Measurements from ENCODE around the gene STX16. TPM values are rescaled to one million over a fixed set of nuclear protein-coding genes. Genes with fewer than 3 reads are reported as not detected.

STX16 gene
- total and polyA plus RNA-seq, 7 donors, result 14.6 to 126 (median 43.8) TPM

DNA sequence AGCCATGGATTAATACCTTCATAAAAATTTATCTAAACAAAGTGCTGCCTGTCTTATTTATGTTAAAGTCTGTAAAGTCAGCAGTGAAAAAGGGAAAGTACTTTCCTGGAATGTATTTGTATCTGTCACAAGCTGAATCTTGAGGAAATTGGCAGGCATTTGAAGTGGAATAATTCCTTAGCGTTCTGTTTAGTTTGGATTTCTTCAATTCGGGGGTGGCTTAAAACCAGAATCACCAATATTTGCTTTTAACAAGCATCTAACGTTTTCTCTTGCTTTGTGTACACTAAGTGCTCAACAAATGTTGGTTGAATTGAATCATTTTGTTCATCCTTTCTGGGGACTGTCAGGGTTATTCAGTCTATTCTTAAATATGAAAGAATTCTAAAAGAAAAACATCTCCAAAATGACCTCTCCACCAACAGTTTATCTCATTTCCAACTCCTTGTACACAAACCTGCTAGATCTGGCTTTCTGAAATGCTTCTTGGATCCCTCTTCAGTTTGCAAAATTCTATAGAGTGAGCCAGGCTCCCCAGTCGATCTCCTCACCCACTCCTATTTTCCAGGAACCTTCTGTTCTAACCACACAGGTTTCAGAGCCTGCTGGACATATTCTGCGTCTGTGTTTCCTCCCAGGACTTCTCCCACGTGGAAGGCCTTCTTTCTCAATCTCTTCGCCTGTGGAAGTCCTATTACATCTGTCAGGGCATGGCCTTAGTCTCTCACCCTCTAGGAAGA lies 39.5 kb downstream of the STX16 start:
- TF ChIP-seq, protein P1, sequence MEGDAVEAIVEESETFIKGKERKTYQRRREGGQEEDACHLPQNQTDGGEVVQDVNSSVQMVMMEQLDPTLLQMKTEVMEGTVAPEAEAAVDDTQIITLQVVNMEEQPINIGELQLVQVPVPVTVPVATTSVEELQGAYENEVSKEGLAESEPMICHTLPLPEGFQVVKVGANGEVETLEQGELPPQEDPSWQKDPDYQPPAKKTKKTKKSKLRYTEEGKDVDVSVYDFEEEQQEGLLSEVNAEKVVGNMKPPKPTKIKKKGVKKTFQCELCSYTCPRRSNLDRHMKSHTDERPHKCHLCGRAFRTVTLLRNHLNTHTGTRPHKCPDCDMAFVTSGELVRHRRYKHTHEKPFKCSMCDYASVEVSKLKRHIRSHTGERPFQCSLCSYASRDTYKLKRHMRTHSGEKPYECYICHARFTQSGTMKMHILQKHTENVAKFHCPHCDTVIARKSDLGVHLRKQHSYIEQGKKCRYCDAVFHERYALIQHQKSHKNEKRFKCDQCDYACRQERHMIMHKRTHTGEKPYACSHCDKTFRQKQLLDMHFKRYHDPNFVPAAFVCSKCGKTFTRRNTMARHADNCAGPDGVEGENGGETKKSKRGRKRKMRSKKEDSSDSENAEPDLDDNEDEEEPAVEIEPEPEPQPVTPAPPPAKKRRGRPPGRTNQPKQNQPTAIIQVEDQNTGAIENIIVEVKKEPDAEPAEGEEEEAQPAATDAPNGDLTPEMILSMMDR (IDR thresholded peaks at IDR 0.05), result peak in 1 of 4 experiments; percentile 18
- TF ChIP-seq EP300 (IDR thresholded peaks at IDR 0.05) (peak in 2 of 4 donors; percentile 76 to 87), POLR2AphosphoS5 (IDR thresholded peaks at IDR 0.05) (peak; percentile 30 to 74 (median 64)), POLR2A (IDR thresholded peaks at IDR 0.05) (no peak)
- no peaks in the 10 kb centered on the region for H3K9me3 ChIP-seq
- H3K4me1 ChIP-seq, result peaks cover 0 to 53% (median 50%) of the 10 kb centered on the region in 4 donors
- 50 to 58% methylated on average over 7 of the region's 7 CpGs for WGBS, 2 donors
- H3K4me3 ChIP-seq, result no peak overlapping the region
- peak overlapping the region; percentile 90 to 96 (median 94) for H3K27ac ChIP-seq
- no peaks in the 10 kb centered on the region for H3K27me3 ChIP-seq
- no peak for DNase-seq
- peaks cover 0 to 6% (median 4%) of the 10 kb centered on the region in 4 donors for H3K36me3 ChIP-seq
- intact Hi-C loops (cut with DNase I), result loop anchor here (1.0 to 5.0 kb wide), 5 partner anchors 39 to 383 kb away; partner anchors contain the start of genes RAB22A and STX16

DNA sequence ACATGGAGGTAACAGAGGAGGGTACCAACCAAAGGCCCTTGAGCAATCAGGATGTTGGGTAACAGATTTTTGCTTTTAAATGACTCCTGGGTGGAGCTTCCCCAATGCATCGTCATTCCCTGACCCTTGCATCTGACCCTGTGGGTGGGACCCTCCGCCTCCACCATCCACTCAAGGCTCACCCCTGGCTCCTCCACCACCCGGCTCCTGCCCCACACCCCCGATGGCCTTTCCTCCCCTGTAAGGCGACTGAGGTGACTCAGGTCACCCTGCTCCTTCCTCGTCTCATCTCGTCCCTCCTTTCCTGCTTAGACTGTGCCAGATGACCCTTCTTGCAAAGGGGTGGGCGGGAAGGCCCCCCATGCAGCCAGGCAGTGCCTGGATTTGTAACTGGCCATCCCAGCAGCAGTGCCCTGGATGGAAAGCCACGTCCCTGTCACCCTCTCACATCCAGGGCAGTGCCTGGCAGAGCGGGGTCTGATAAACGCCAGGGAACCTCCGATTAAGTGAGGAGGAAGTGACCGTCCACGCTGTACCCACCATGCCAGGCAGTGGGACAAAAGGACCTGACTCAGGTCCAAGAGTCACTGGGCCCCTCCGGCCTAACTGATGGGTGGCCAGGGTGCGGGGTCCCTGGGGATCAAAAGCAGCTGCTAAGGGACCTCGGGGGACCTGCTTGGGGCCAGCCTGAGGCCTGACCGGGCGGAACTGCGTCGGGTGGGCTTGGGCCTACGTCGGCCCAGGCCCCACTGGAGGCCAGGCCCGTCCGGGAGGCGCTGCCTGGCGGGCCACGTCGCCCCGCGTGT lies 40.9 kb downstream of the STX16 start:
- Histone ChIP-seq H3K27ac (peak overlapping the region; percentile 90 to 96 (median 94)), H3K9me3 (no peaks in the 10 kb centered on the region), H3K4me3 (peak overlapping the region in 3 of 4 donors; percentile 11 to 24 (median 20)), H3K27me3 (no peaks in the 10 kb centered on the region), H3K36me3 (peaks cover 12 to 20% (median 14%) of the 10 kb centered on the region in 4 donors), H3K4me1 (peaks cover 0 to 53% (median 50%) of the 10 kb centered on the region in 4 donors)
- intact Hi-C loops (cut with DNase I), result loop anchor here (1.0 to 5.0 kb wide), 7 partner anchors 41 to 455 kb away; partner anchors contain the start of genes RAB22A and STX16
- peak; percentile 86 for DNase-seq
- TF ChIP-seq POLR2AphosphoS5 (IDR thresholded peaks at IDR 0.05) (peak in 1 of 4 donors; percentile 18), POLR2A (IDR thresholded peaks at IDR 0.05) (no peak)
- 69 to 70% methylated on average over 31 of the region's 31 CpGs for WGBS, 2 donors

DNA sequence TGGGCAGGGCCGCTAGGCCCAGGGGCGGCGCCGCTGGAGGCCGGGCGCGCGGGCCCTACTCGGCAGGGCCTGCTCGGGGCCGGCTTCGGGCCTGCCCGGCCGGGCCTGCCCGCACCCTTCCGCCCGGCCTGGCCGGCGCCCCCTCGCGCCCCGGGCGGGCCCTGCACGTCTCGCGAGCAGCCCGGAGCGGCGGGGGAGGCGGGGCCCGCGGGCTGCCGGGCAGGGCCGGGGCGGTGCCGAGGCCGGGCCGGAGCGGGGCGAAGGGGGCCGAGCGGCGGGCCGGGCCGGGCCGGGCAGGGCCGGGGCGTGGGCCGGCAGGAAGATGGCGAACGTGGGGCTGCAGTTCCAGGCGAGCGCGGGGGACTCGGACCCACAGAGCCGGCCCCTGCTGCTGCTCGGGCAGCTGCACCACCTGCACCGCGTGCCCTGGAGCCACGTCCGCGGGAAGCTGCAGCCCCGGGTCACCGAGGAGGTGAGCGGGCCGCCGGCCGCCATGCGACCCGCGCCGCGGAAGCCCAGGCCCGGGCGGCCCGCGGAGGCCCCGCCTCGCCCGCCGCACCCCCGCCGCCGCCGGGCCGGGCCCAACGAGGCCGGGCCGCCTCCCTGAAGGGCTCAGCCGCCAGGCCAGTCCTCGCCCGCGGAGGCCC lies 41.6 kb downstream of the STX16 start, which contains the start of gene NPEPL1:
Gene NPEPL1, plus strand, starts transcription at position 222 of the 647 bp plus-strand sequence. Its CDS starts 101 bp downstream, at position 323.
- H3K27me3 ChIP-seq, result no peaks in the 10 kb centered on the region
- H3K4me1 ChIP-seq, result peaks cover 0 to 53% (median 50%) of the 10 kb centered on the region in 4 donors
- peaks cover 16 to 27% (median 20%) of the 10 kb centered on the region in 4 donors for H3K36me3 ChIP-seq
- H3K27ac ChIP-seq, result peak within 1 kb of the TSS; percentile 90 to 96 (median 94)
- WGBS, 2 donors, result 1 to 2% methylated on average over 93 of the region's 93 CpGs
- no peaks in the 10 kb centered on the region for H3K9me3 ChIP-seq
- DNase-seq, result peak; percentile 76
- TF ChIP-seq EP300 (IDR thresholded peaks at IDR 0.05) (no peak), POLR2A (IDR thresholded peaks at IDR 0.05) (no peak), POLR2AphosphoS5 (IDR thresholded peaks at IDR 0.05) (peak in 2 of 4 donors; percentile 21 to 50)
- TF ChIP-seq, protein P1 (IDR thresholded peaks at IDR 0.05), result no peak
- peak within 1 kb of the TSS; percentile 30 to 56 (median 55) for H3K4me3 ChIP-seq
- intact Hi-C loops (cut with DNase I), result loop anchor here (2.0 to 5.0 kb wide), 5 partner anchors 100 to 456 kb away; partner anchors contain the start of gene RAB22A

DNA sequence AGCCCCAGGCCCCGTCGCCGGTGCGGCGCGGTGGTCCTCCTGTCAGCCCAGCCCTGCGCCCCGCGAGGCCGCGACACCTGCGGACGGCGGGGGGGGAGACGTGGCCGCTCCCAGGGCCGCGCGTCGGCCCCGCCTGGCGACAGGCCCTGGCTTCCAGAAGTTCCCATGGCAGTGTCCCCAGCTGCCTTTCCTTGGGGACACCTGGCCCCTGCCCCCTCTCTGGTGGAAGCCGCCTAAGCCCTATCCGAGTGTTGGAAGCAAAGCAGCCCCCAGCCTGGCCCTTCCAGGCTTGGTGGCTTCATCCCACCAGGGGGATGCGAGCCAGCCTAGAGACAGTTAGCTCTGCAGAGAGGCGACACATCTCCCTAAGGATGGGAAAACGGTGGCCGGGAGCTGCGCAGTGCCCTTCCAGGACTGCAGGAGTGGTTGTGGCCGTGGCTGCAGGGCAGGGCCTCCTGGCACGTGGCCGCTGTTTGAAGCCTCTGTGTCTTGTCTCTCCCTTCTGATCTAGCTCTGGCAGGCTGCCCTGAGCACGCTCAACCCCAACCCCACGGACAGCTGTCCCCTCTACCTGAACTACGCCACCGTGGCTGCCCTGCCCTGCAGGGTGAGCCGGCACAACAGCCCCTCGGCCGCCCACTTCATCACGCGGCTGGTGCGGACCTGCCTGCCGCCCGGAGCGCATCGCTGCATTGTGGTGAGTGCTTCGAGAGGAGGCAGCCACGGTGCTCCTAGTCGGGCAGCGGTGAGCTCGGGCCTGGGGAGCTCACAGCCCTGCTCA lies 42.3 kb downstream of the STX16 start:
- H3K9me3 ChIP-seq, result no peaks in the 10 kb centered on the region
- H3K27me3 ChIP-seq, result no peaks in the 10 kb centered on the region
- DNase-seq, result peak; percentile 73
- intact Hi-C loops (cut with DNase I), result loop anchor here (2.0 to 5.0 kb wide), 5 partner anchors 101 to 457 kb away; partner anchors contain the start of gene RAB22A
- TF ChIP-seq POLR2AphosphoS5 (IDR thresholded peaks at IDR 0.05), result peak in 1 of 4 donors; percentile 25
- TF ChIP-seq, protein P1 (IDR thresholded peaks at IDR 0.05), result no peak
- peak overlapping the region; percentile 24 to 56 (median 55) for H3K4me3 ChIP-seq
- H3K36me3 ChIP-seq, result peaks cover 16 to 34% (median 24%) of the 10 kb centered on the region in 4 donors
- H3K4me1 ChIP-seq, result peaks cover 0 to 53% (median 50%) of the 10 kb centered on the region in 4 donors
- peak overlapping the region; percentile 73 to 95 (median 78) for H3K27ac ChIP-seq
- 39 to 45% methylated on average over 51 of the region's 51 CpGs for WGBS, 2 donors

Measured in sigmoid colon (tissue), 7 donors.